ENCODE measurements around the gene CLDN6. TPM values are rescaled to one million over a fixed set of nuclear protein-coding genes. Genes with fewer than 3 reads are reported as not detected.

Gene CLDN6
- total RNA-seq, 1 donor: under 0.01 TPM

DNA sequence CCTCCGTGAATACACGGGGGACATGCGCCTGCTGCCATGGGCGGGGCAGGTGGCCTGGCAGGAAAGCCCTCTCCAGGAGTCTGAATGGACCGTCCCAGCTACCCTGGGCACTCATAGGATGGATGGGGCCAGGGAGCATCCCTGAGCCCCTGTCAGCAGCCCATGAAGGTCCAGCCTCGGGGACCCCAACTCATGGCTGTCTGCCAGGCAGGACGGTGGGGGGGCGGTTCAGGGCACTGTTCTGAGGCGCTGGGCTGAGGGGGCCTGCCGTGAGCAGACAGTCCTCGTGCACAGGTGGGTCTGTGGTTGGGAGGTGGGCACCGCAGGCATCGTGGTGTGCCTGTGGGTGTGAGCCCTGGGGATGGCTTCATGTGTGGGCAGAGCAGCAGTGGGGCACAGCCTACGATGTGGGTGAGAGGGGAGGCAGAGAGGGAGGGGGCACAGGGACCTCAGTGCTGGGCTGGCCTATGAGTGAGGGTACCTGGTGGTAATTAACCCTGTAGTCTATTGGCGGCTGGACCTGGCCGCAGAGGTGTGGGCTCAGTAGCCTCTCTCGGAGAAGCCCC, 31.3 kb downstream of the CLDN6 start:
- Histone ChIP-seq H2AFZ (ENCODE audit: low read length) (no peak overlapping the region), H4K20me1 (ENCODE audit: insufficient read depth, low read length) (no peaks in the 10 kb centered on the region), H3K27me3 (ENCODE audit: insufficient read depth, low read length) (peaks cover 8% of the 10 kb centered on the region), H3K79me2 (ENCODE audit: insufficient read depth, low read length) (no peaks in the 10 kb centered on the region), H3K9me3 (ENCODE audit: low read depth, low read length) (no peaks in the 10 kb centered on the region), H3K27ac (ENCODE audit: low read depth, low read length) (no peak overlapping the region), H3K4me2 (ENCODE audit: insufficient read depth, low read length) (no peak overlapping the region), H3K4me1 (ENCODE audit: insufficient read depth, low read length) (no peaks in the 10 kb centered on the region), H3K36me3 (ENCODE audit: insufficient read depth, low read length) (no peaks in the 10 kb centered on the region), H3K4me3 (ENCODE audit: insufficient read depth, low read length) (no peak overlapping the region)
- no peak for DNase-seq (ENCODE audit: insufficient read length, low spot score, missing footprints)
- TF ChIP-seq, protein P1, sequence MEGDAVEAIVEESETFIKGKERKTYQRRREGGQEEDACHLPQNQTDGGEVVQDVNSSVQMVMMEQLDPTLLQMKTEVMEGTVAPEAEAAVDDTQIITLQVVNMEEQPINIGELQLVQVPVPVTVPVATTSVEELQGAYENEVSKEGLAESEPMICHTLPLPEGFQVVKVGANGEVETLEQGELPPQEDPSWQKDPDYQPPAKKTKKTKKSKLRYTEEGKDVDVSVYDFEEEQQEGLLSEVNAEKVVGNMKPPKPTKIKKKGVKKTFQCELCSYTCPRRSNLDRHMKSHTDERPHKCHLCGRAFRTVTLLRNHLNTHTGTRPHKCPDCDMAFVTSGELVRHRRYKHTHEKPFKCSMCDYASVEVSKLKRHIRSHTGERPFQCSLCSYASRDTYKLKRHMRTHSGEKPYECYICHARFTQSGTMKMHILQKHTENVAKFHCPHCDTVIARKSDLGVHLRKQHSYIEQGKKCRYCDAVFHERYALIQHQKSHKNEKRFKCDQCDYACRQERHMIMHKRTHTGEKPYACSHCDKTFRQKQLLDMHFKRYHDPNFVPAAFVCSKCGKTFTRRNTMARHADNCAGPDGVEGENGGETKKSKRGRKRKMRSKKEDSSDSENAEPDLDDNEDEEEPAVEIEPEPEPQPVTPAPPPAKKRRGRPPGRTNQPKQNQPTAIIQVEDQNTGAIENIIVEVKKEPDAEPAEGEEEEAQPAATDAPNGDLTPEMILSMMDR (IDR thresholded peaks at IDR 0.05; ENCODE audit: extremely low read depth, low read depth, low read length): no peak

DNA sequence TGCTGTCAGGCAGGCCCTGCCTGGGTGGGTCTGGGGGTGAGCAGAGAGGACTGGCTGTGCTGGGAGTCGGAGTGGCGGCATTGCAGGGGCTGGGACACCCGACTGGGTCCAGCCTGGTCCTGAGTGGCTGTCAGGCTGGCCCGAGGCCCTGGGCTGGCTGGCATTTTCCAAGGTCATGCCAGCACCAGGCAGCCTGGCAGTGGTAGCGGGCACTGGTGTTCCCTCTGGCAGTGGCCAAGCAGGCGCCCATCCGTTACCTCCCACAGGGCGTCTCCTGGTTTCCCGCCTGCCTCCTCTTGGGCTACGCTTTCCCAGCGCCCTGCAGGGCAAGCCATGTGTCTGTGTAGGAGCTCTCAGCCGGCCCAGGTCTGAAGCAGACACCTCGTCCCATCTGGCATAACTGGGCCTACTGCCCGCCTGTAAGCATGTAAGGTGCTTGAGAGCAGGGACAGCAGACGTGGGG, 32.1 kb downstream of the CLDN6 start:
- no peak overlapping the region for H3K4me3 ChIP-seq (ENCODE audit: insufficient read depth, low read length)
- TF ChIP-seq, protein P1 (IDR thresholded peaks at IDR 0.05; ENCODE audit: extremely low read depth, low read depth, low read length): no peak
- no peak overlapping the region for H3K4me2 ChIP-seq (ENCODE audit: insufficient read depth, low read length)
- H3K27ac ChIP-seq (ENCODE audit: low read depth, low read length): no peak overlapping the region
- H3K36me3 ChIP-seq (ENCODE audit: insufficient read depth, low read length): no peaks in the 10 kb centered on the region
- no peaks in the 10 kb centered on the region for H3K9me3 ChIP-seq (ENCODE audit: low read depth, low read length)
- H4K20me1 ChIP-seq (ENCODE audit: insufficient read depth, low read length): no peaks in the 10 kb centered on the region
- no peak overlapping the region for H2AFZ ChIP-seq (ENCODE audit: low read length)
- peaks cover 1% of the 10 kb centered on the region for H3K4me1 ChIP-seq (ENCODE audit: insufficient read depth, low read length)
- no peaks in the 10 kb centered on the region for H3K79me2 ChIP-seq (ENCODE audit: insufficient read depth, low read length)
- peaks cover 8% of the 10 kb centered on the region for H3K27me3 ChIP-seq (ENCODE audit: insufficient read depth, low read length)
- DNase-seq (ENCODE audit: insufficient read length, low spot score, missing footprints): no peak

DNA sequence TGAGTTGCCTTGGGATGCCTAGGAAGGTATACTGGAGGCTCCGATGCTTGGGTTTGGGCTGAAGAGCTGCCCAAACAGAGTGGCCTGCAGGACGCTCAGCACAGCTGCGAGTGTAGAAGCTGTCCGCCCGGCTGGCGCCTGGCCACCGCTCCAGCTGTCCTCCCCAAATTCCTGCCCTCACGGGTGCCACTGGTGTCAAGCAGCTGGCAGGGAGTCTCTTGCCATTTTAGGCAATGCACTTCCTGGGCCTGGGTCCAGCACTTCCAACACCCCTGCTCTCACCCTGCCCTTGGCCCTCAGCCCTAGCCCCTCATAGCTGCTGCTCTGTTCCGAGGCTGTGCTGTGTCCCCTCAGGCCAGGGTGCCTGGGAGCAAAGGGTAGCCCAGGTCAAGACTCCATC, 32.5 kb downstream of the CLDN6 start:
- Histone ChIP-seq H3K4me3 (ENCODE audit: insufficient read depth, low read length) (no peak overlapping the region), H3K4me1 (ENCODE audit: insufficient read depth, low read length) (peaks cover 4% of the 10 kb centered on the region), H4K20me1 (ENCODE audit: insufficient read depth, low read length) (no peaks in the 10 kb centered on the region), H3K27me3 (ENCODE audit: insufficient read depth, low read length) (peaks cover 8% of the 10 kb centered on the region), H3K27ac (ENCODE audit: low read depth, low read length) (no peak overlapping the region), H3K9me3 (ENCODE audit: low read depth, low read length) (no peaks in the 10 kb centered on the region), H3K36me3 (ENCODE audit: insufficient read depth, low read length) (no peaks in the 10 kb centered on the region), H3K4me2 (ENCODE audit: insufficient read depth, low read length) (no peak overlapping the region), H3K79me2 (ENCODE audit: insufficient read depth, low read length) (no peaks in the 10 kb centered on the region), H2AFZ (ENCODE audit: low read length) (no peak overlapping the region)
- TF ChIP-seq, protein P1 (IDR thresholded peaks at IDR 0.05; ENCODE audit: extremely low read depth, low read depth, low read length): no peak
- no peak for DNase-seq (ENCODE audit: insufficient read length, low spot score, missing footprints)

DNA sequence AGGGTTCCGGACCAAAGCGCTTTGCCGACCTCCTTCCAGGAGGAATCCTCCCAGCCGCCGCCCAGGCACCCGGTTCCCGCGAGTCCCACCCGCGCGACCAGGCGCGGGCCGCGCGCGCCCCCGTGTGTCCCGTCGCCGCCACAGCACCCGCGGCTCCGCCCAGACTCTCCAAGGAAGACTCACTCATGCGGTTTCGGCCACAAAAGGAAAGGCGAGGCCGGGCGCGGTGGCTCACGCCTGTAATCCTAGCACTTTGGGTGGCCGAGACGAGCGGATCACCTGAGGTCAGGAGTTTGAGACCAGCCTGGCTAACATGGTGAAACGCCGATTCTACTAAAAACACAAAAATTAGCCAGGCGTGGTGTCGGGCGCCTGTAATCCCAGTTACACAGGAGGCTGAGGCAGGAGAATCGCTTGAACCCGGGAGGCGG, 34.3 kb downstream of the CLDN6 start:
- peak; percentile 100 for DNase-seq (ENCODE audit: insufficient read length, low spot score, missing footprints)
- TF ChIP-seq, protein P1 (IDR thresholded peaks at IDR 0.05; ENCODE audit: extremely low read depth, low read depth, low read length): peak; percentile 66
- Histone ChIP-seq H3K4me1 (ENCODE audit: insufficient read depth, low read length) (peaks cover 11% of the 10 kb centered on the region), H3K27ac (ENCODE audit: low read depth, low read length) (no peak overlapping the region), H3K4me3 (ENCODE audit: insufficient read depth, low read length) (peak overlapping the region; percentile 54), H4K20me1 (ENCODE audit: insufficient read depth, low read length) (no peaks in the 10 kb centered on the region), H3K9me3 (ENCODE audit: low read depth, low read length) (no peaks in the 10 kb centered on the region), H3K79me2 (ENCODE audit: insufficient read depth, low read length) (peaks cover 8% of the 10 kb centered on the region), H3K4me2 (ENCODE audit: insufficient read depth, low read length) (peak overlapping the region; percentile 77), H3K27me3 (ENCODE audit: insufficient read depth, low read length) (no peaks in the 10 kb centered on the region), H3K36me3 (ENCODE audit: insufficient read depth, low read length) (no peaks in the 10 kb centered on the region), H2AFZ (ENCODE audit: low read length) (peak overlapping the region; percentile 81)
